GM18508 (cell line): ENCODE measurements around the gene NECTIN2.
"Not testable (repeated sequence)": the region's sequence is repeated elsewhere in the genome, so short reads cannot be mapped to it uniquely, and the experiment has no call there.

ENCODE experiments used
- ATAC-seq: cut with Tn5 transposase; IDR thresholded peaks from one replicate; pipeline ENCODE4 v1.9.1; 2021; ENCODE audit warnings: moderate number of reproducible peaks; ENCODE audit not compliant: insufficient read depth, unreplicated experiment

Gene NECTIN2

GRCh38 chr19:44848812-44849447, 2.8 kb downstream of the NECTIN2 start:
- no peak for ATAC-seq

- no peak for ATAC-seq
These were observed 4.6 kb downstream of the NECTIN2 start for GRCh38 chr19:44850641-44851109.

GRCh38 chr19:44851427-44851826, 5.3 kb downstream of the NECTIN2 start:
- ATAC-seq: no peak

- no peak for ATAC-seq
These were observed 9.5 kb downstream of the NECTIN2 start for GRCh38 chr19:44855606-44856005.

- ATAC-seq: no peak
These were observed 10.5 kb downstream of the NECTIN2 start for GRCh38 chr19:44856421-44857083.

- no peak for ATAC-seq
These were observed 11.7 kb downstream of the NECTIN2 start for GRCh38 chr19:44857837-44858236.

GRCh38 chr19:44861576-44861975, 15.5 kb downstream of the NECTIN2 start:
- ATAC-seq: not testable (repeated sequence)

- no peak for ATAC-seq
These were observed 17.9 kb downstream of the NECTIN2 start for GRCh38 chr19:44863990-44864389.

GRCh38 chr19:44865196-44865767, 19.2 kb downstream of the NECTIN2 start:
- no peak for ATAC-seq

- no peak for ATAC-seq
These were observed 20.6 kb downstream of the NECTIN2 start for GRCh38 chr19:44866664-44867063.

- no peak for ATAC-seq
These were observed 21.5 kb downstream of the NECTIN2 start for GRCh38 chr19:44867578-44867977.

- ATAC-seq: no peak
These were observed 23.8 kb downstream of the NECTIN2 start for GRCh38 chr19:44869733-44870470.

- no peak for ATAC-seq
These were observed 25.7 kb downstream of the NECTIN2 start for GRCh38 chr19:44871809-44872208.

GRCh38 chr19:44872661-44873060, 26.6 kb downstream of the NECTIN2 start:
- no peak for ATAC-seq

- ATAC-seq: no peak
These were observed 28.2 kb downstream of the NECTIN2 start for GRCh38 chr19:44874317-44874716.

- no peak for ATAC-seq
These were observed 29.8 kb downstream of the NECTIN2 start for GRCh38 chr19:44875666-44876451.

GRCh38 chr19:44876930-44877535, 30.9 kb downstream of the NECTIN2 start:
- ATAC-seq: no peak

- no peak for ATAC-seq
These were observed 32.2 kb downstream of the NECTIN2 start for GRCh38 chr19:44878120-44878865.
